Transverse colon (tissue), 3 donors: ENCODE data around the gene CPNE6.

Experiments used
- CTCF ChIP-seq, 5 experiments: fragments of 200-600 bp in 3 of 5; fragments of 450-650 bp in 2 of 5; sonication (generic) in 3 of 5; IDR thresholded peaks; 1 replicate in 2 of 5; 2 replicates in 3 of 5; pipeline ENCODE4 v1.5.1; 2016 to 2017; ENCODE audit warnings: antibody characterized with exemption in 5 of 5, inconsistent platforms in 3 of 5, mild to moderate bottlenecking in 2 of 5, moderate library complexity in 1 of 5
- POLR2A ChIP-seq: fragments of 450-650 bp; IDR thresholded peaks from one replicate; pipeline ENCODE4 v1.6.1; 2016; ENCODE audit warnings: antibody characterized with exemption, mild to moderate bottlenecking, moderate library complexity

- no peak for TF ChIP-seq CTCF (IDR thresholded peaks at IDR 0.05)
- TF ChIP-seq POLR2A: no peak
These were observed 14.6 kb upstream of the CPNE6 start for GRCh38 chr14:24056800-24057184.
